HG02798 (cell line): ENCODE measurements around the gene EREG.

Source experiments
- ATAC-seq: cut with Tn5 transposase; IDR thresholded peaks from one replicate; pipeline ENCODE4 v1.9.1; 2021; ENCODE audit warnings: mild to moderate bottlenecking; ENCODE audit not compliant: unreplicated experiment, poor library complexity

Gene EREG

DNA sequence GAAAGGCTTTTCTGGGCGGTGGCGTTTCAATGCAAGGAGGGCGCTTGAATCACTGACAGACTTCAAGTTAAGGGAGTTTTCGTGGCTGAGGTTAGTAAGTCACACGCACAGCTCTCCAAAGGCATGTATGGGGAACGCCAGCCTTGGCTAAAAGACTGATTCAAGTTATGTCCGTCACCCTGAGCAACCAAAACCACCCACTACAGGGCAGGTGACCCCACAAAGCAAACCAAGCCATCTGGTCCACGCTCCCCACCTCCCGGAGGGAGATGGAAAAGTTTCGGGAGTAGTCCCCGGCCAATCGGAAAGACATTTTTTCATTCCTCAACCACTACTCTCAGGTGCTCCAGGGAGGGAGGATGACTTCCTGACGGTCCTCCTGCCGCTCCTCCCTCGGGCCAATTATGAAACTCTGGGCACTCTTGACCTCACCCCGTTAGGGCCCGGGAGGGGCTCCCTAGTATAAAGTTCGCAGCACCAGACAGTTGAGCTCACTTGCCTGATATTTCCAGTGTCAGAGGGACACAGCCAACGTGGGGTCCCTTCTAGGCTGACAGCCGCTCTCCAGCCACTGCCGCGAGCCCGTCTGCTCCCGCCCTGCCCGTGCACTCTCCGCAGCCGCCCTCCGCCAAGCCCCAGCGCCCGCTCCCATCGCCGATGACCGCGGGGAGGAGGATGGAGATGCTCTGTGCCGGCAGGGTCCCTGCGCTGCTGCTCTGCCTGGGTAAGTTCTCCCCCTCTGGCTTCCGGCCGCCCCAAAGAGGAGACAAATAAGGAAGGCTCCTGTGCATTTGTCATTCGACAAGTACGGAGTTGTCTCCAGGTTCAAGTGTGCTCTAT is at the start of gene EREG:
EREG (plus strand) TSS at position 494 of the 840 bp plus-strand sequence; CDS start at position 658, 164 bp downstream.
- ATAC-seq: peak; percentile 41

DNA sequence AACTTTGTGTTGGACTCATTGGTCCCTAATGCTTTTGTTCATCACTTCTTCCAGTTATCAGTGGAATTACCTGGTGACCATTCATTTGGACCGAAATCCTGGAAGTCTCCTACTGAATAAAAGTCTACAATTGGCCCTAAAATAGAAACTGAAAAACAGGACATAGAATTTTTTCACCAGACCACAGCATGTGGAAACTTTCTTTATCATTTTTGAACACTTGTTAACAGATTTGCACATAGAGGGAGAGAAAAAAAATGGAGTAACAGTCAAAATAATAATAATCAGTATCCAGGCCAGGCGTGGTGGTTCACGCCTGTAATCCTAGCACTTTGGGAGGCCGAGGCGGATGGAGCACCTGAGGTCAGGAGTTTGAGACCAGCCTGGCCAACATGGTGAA is 49.6 kb upstream of the EREG start:
- ATAC-seq: no peak

GRCh38 chr4:74316397-74316796 is 48.5 kb upstream of the EREG start:
- no peak for ATAC-seq

GRCh38 chr4:74317616-74318246 is 47.2 kb upstream of the EREG start:
- ATAC-seq: no peak

DNA sequence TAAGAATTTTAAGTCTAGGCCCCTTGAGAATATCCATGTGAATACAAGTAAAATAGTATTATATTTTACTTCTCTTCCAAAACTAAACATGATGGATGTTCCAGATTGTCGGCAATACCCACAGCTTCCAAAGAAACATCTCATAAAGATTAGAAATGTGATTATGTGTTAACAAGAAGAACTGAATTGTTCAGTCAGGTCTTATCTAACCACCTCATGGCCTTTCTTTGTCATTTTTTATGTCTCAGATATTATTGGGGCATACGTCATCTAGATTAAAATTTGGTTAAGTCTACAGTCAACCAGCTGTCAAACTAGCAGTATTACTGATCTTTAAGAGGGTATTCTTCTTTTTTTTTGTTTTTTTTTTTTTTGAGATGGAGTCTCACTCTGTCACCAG is 46.7 kb upstream of the EREG start:
- no peak for ATAC-seq

- no peak for ATAC-seq
Observed at GRCh38 chr4:74319470-74319869, 45.5 kb upstream of the EREG start.

GRCh38 chr4:74320559-74321118 is 44.3 kb upstream of the EREG start:
- ATAC-seq: peak; percentile 77

GRCh38 chr4:74322301-74322700 is 42.6 kb upstream of the EREG start:
- ATAC-seq: no peak

DNA sequence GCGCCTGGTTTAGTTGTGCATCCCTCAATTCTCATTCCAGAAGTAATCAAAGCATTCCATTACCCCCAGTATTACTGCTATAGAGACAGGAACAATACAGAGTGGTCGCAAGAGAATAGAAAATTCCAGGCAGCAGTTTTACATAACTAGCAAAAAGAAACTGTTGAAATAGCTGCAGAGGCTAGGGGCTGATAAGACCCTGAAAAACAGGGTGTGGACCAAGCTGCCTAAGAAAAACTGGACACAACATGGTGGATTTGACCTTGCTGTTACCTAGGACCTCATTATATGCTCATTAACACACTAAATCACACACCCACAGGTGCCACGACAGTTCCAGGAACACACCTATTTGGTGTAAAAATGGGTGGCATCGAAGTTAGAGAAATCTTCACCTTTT is 41.3 kb upstream of the EREG start:
- ATAC-seq: no peak

DNA sequence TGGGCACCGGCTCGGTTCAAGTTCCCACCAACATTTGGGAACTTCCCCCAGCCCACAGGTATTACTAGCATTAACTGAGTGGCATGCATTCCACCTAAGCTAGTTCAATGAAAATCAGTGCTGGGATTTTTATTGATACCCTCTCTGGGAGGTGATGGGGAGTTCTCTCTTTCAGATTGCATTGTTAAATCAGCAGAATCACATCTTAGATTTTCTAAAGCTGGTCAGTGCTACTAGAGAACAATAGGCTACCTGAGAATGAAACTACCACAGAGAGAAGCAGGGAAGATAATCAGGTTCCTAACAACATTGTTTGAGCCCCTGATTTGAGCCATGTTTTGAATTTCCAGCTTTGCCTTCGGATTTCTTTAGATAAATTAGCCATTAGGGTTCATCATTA is 40.7 kb upstream of the EREG start:
- no peak for ATAC-seq

GRCh38 chr4:74325886-74326285 is 39.1 kb upstream of the EREG start:
- no peak for ATAC-seq

DNA sequence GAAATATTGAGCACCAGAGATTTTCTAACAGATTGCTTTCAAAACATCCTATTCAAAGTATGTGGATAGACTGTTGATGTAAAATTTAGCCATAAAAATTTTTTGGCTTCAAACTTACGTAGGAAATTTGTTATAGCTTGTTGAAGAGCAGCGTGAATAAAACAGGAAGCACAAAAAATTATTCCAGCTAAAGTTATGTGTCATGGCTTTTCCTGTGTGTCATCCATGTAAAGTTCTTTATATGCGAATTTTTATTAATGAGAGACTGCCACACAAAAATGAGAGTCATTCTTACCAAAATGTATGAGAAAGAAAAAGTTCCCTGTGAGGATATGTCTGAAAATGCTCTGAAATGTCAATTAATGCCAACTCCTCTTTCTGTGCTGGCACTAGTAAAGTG is 37.2 kb upstream of the EREG start:
- ATAC-seq: no peak

GRCh38 chr4:74328501-74328900 is 36.4 kb upstream of the EREG start:
- ATAC-seq: no peak

- no peak for ATAC-seq
Observed at GRCh38 chr4:74329307-74329706, 35.6 kb upstream of the EREG start.

GRCh38 chr4:74330295-74330750 is 34.6 kb upstream of the EREG start:
- no peak for ATAC-seq

DNA sequence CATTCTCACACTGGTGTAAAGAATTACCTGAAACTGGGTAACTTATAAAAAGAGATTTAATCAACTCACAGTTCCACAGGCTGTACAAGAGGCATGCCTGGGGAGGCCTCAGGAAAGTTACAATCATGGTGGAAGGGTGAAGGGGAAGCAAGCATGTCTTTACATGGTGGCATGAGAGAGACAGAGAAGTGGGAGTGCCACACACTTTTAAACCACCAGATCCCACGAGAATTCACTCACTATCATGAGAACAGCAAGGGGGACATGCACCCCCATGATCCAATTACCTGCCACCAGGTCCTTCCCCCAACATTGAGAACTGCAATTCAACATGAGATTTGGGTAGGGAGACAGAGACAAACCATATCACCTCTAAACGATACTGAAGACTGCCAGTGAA is 33.7 kb upstream of the EREG start:
- no peak for ATAC-seq

DNA sequence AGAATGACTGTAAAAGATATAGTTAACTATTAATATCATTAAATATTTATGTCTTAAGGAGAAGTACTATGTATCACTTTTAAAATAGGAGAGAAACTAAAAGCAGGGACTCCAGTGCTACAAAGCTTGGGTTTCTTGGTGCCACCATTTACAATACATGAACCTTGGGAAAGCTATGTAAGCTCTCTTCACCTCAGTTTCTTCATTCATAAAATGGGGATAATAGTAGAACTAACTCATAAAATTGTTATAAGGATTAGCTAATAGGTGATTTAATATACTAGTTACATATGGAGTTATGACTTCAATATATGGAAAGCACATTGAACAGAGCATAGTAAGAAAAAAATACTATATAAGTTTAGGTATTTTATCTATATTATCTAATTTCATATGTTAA is 33.0 kb upstream of the EREG start:
- ATAC-seq: no peak

GRCh38 chr4:74334636-74335035 is 30.3 kb upstream of the EREG start:
- ATAC-seq: no peak

- ATAC-seq: peak; percentile 88
Observed at GRCh38 chr4:74335341-74336021, 29.5 kb upstream of the EREG start.

GRCh38 chr4:74338792-74339333 is 26.1 kb upstream of the EREG start:
- no peak for ATAC-seq

DNA sequence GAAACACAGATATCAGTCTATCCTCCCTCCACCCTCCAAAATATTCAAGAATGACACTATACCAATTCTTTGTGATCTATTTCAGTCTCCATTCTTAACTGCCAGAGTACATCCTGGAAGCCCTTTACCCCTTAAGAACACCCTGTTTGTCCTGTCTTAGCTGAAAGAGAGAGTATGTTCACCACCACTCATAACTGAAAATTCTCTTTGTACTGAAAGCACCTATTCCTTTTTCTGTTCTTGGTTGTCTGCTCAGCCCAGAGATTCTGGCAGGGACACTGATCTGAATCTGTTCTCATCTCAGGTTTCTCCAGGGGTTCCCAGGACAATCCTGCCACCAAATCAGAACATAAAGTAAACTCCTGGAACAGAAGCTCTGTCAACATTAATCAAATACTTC is 25.4 kb upstream of the EREG start:
- ATAC-seq: no peak
